ENCODE data around the gene MITF. TPM values are rescaled to one million over a fixed set of nuclear protein-coding genes. Genes with fewer than 3 reads are reported as not detected.
A peak's percentile ranks its signal among the peaks of the same experiment; 100 is the strongest.
"Not testable (repeated sequence)": the region's sequence is repeated elsewhere in the genome, so short reads cannot be mapped to it uniquely, and the experiment has no call there.

Gene MITF
- total RNA-seq, 1 donor from 2014 or later, result 28.8 TPM

- DNase-seq, result no peak
Measured at GRCh38 chr3:69787436-69788168, 48.3 kb downstream of the MITF start.

DNA sequence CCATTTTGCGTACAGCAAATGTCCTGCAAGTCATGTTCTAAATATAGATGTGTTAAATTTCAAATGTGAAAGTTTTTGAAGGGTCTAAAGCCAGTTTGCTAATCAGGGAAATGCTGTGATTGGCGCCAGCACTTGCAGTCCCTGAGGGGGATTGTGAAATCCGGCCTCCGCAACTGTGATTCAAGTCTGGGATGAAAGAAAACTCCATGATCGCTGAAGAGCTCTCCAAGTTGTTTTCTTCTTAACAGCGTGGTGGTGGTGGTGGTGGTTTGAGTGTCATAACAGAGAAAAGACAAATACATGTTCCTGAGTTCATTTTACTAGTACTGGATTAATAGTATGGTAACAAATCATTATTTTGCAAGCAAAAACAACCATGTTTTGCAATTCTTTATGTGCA lies 51.8 kb downstream of the MITF start:
- DNase-seq, result peak; percentile 52

- peak; percentile 69 for DNase-seq
Measured at GRCh38 chr3:69791919-69792399, 52.7 kb downstream of the MITF start.

- DNase-seq, result not testable (repeated sequence)
Measured at GRCh38 chr3:69796126-69796525, 56.9 kb downstream of the MITF start.

DNA sequence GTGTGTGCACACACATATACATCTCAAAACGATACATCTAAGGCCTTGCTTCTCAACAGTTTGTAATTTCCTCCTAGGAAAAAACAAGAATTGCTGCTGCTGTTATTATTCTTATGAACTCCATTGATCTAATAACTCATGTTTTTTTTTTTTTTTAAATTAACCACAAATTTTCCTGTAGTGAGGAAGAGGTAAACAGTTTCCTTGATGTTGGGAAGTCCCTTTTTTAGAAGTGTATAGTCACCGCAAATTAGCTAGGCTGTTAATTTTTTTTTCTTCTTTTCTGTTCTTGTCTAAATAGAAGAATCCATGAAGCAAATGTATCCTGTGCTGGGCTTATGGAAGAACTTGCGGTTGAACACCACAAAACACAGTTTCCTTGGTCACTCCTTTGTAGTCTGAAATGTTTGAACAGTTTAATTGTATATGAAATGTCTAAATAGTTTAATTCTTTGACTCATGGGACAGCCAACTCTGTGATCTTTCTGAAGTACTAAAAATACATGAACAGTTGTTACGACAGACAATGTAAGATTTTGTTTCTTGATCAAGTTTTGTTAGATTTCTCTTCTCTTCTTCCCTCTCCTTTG lies 64.5 kb downstream of the MITF start:
- DNase-seq, result no peak

DNA sequence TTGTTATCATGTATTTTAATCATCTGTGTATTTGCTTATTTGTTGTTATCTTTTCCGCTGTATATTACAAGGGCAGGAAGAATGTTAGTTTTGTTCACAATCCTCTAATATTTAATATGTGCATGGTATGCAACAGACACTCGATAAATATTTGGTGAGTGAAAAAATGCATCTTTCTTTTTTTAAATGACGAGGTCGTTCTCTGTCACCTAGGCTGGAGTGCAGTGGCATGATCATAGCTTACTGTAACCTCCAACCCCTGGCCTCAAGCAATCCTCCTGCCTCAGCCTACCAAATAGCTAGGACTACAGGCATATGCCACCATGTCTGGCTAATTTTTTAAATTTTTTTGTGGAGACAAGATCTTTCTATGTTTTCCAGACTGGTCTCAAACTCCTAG lies 66.2 kb downstream of the MITF start:
- no peak for DNase-seq

DNA sequence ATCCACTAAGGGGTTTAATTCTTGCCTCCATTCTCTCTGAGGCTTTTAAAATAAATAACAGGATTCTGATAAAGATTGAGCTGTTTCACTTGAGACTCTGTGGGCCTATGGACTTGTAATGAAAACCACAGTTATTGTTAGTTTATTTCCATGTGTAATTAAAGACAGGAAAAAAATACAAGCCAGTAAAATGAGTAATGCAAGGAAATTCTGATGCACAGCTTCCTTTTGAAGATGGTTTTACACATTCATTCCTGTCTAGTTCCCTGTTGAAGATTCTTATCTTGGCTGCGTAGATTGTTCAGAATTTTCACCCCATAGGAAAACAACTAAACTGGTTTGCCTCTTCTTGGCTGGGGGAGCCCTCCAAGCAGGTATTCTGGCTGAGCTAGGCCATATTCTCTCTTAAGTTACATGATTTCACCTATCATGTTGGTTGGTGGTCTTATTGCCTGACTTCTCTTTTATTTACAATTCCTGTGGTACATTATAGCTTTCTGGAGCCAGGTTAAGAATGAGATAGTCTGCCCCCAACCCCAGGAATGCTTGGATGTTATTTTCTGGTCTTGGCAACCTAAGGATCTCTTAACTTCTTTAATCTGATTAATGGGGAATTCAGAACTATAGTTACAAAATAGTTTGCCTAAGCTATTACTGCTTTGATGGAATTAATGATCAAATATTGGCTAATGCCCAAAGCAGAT lies 67.6 kb downstream of the MITF start:
- no peak for DNase-seq

DNA sequence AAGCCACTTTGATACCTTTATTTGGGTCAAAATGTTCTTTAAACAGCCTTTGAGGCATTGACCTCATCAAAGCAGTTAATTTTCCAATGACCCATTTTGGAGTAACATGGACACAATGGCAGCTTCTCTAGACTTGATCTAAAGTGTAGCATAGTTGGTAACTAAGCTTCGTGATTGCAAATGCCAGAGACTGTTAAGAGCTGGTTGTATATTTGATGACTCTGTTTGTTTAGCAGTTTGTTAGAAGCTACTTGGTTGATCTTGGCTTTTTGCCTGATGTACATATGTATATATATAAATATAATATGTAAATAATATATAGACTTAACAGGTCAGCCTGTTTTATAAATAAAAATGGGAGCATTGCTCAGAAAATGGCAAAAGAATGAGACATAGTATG lies 68.4 kb downstream of the MITF start:
- no peak for DNase-seq

- no peak for DNase-seq
Measured at GRCh38 chr3:69809076-69809835, 70.0 kb downstream of the MITF start.

GRCh38 chr3:69811452-69812401 lies 72.5 kb downstream of the MITF start:
- DNase-seq, result no peak

GRCh38 chr3:69815970-69816369 lies 76.7 kb downstream of the MITF start:
- DNase-seq, result no peak

DNA sequence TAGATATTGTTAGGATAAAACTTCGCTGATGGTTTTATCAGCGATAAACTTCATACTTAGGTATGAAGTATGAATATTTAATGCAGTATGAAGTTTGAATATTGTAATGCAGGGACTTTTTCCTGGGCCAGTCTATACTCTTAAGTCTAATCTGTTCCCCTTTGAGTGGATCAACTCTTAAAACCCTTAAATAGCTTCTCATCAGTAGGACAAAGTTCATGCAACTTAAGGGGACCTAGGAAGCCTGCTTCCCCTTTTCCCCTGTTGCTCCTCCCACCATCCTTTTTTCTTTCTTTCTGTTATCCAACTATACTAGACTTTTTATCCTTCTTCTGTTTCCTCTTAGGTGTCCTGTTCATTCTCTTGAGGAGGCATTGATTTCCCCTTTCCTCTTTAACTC lies 78.7 kb downstream of the MITF start:
- no peak for DNase-seq

DNA sequence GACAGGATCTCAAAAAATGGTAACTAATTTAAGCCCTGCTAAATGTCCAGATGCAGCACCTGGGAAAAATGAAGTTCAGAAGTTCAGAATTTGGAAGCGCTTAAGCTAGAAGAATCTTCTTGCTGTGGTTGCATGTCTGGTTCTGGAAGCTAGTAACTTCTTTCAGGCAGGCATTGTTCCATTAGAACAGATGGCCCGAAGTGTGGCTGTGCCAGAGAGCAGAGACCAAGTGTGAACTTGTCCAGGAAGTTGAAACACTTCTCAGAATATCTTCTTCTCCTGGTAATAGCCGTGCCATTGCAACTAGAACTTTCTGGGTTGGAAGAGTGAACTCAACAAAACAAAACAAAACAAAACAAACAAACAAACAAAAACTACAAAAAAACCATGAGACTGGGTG lies 80.0 kb downstream of the MITF start:
- peak; percentile 73 for DNase-seq

- peak; percentile 65 for DNase-seq
Measured at GRCh38 chr3:69821133-69821532, 81.9 kb downstream of the MITF start.

DNA sequence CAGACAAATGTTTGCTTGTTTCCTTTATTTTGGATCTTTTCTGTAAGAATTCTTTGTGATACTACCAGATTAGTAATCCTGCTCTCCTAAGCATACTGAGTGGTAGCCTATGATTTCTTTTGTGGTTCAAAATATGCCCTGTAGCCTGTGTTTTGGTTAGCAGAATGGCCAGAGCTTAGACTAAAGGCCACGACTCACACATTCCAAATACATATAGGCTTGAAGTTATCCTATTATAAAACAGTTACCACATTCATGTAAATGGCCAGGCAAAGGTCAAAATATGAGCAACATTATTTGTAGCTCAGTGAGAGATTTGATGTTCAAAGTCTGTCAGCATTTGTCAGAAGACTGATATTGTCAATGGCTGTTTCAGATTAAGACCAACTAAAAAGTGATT lies 84.5 kb downstream of the MITF start:
- DNase-seq, result no peak

DNA sequence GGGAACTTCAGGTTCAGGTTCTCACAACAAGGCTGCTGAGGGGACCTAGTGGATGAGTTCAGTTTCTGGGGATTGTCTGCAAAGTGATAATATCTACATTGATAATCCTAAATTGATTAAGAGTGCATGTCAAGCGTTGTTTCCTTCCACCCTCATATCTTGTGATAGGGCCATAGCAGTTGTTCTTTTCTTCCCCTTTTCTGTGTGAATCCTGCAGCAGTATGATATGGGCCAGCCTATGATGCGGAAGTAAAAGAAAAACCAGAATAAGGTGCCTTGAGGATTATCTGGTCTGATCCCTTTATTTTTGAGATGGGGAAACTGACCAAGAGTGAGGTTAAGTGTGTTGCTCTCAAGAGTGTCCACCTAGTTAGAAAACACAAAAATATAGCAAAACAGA lies 86.2 kb downstream of the MITF start:
- DNase-seq, result no peak

GRCh38 chr3:69827127-69827526 lies 87.9 kb downstream of the MITF start:
- no peak for DNase-seq

DNA sequence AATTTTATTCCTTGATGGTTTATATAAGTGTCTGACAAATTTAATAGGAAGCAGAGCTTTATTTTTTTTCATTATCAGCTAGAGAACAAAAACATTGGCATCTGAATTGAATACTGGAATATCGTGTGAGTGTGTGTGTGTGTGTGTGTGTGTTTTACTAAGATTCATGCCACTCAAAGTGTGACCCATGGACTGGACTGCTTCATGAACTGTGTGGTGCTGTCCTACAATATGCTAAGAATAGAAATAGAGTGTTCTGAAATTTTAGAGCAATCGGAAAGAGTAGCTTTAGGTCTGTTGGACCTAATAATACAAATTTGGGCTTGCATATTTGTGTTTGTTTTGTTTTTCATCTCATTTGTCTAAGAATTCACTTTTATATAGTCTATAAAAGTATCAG lies 89.6 kb downstream of the MITF start:
- no peak for DNase-seq

DNA sequence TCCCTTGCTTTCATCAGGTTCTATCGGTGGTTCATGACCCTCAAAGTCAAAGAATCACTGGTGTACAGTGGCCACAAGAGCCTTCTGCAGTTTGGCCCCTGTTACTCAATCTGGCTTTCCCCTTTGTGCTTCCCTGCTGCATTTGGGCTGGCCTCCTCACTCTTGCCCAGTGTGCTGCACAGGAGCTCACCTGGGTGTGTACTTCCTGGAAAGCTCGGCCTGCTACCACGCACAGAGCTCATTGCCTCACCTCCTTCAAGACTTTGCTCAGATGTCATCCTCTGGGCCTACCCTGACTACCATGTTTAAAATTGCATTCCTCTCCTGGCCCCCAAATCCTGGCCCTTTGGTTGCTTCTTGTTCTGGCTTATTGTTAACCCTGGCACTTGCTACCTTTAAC lies 90.9 kb downstream of the MITF start:
- DNase-seq, result no peak

DNA sequence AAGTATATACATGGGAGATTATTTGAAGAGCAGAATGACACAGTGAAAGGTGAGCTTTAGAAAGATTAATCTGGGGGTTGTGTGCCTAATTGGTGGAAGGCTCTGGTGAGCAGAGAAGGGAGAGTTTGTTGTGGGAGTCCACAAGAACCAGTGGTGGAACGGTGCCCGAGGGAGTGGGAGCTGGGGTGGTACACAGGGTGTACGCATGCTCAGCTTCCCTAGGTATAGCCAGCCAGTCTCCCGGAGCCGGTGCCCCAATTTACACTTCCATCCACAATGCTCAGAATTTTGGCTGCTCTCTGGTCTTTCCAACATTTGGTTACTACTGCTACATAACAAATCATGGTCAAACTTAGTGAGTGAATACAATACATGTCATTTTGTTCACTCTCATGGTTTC lies 92.5 kb downstream of the MITF start:
- no peak for DNase-seq

- no peak for DNase-seq
Measured at GRCh38 chr3:69833591-69833990, 94.3 kb downstream of the MITF start.

GRCh38 chr3:69838217-69838616 lies 99.0 kb downstream of the MITF start:
- peak; percentile 27 for DNase-seq
